ENCODE measurements around the gene TGFB1. TPM values are rescaled to one million over a fixed set of nuclear protein-coding genes. Genes with fewer than 3 reads are reported as not detected.

Gene TGFB1
- polyA plus RNA-seq, 3 donors, result 30.6 to 138 (median 42.2) TPM

- peak; percentile 97 to 98 (median 98) for DNase-seq
- Mint-ChIP-seq H3K27me3 (ENCODE audit: low read depth in 3 of 3) (peaks cover 0 to 2% (median 0%) of the 10 kb centered on the region in 3 donors), H3K27ac (peak within 1 kb of the TSS; percentile 96 to 100 (median 99)), H3K4me1 (peaks cover 52% of the 10 kb centered on the region), H3K36me3 (peaks cover 6 to 19% of the 10 kb centered on the region in 2 donors), H3K4me3 (peak within 1 kb of the TSS; percentile 88 to 95), H3K9me3 (peaks cover 0 to 2% (median 0%) of the 10 kb centered on the region in 7 donors)
- Histone ChIP-seq H3K27me3 (ENCODE audit: control insufficient read depth in 2 of 2, insufficient read depth in 2 of 2, low read length in 2 of 2) (no peaks in the 10 kb centered on the region), H3K27ac (ENCODE audit: low read depth in 1 of 2, low read length in 2 of 2) (peak within 1 kb of the TSS; percentile 97 to 99), H3K9ac (ENCODE audit: insufficient read depth, low read length, poor library complexity, severe bottlenecking) (peak within 1 kb of the TSS; percentile 88), H3K9me3 (replicated peaks in 1 of 2; ENCODE audit: control insufficient read depth in 1 of 2, insufficient read depth in 1 of 2, low read length in 2 of 2) (no peaks in the 10 kb centered on the region), H3K79me2 (ENCODE audit: insufficient read depth, low read length) (peaks cover 53% of the 10 kb centered on the region), H3K4me2 (replicated peaks; ENCODE audit: extremely low read depth, low read length, poor library complexity, severe bottlenecking) (peak within 1 kb of the TSS; percentile 80), H2AFZ (ENCODE audit: insufficient read depth, low read depth, low read length, poor library complexity, severe bottlenecking) (peak within 1 kb of the TSS; percentile 89), H3K36me3 (replicated peaks in 1 of 2; ENCODE audit: control insufficient read depth in 1 of 2, insufficient read depth in 2 of 2, low read length in 2 of 2) (peaks cover 0 to 6% of the 10 kb centered on the region in 2 donors), H3K4me1 (ENCODE audit: control insufficient read depth in 1 of 2, insufficient read depth in 2 of 2, low read length in 2 of 2) (peaks cover 59 to 62% of the 10 kb centered on the region in 2 donors), H3K4me3 (replicated peaks in 1 of 3; ENCODE audit: low read depth in 2 of 3, low read length in 3 of 3) (peak within 1 kb of the TSS; percentile 67 to 91 (median 91)), H4K20me1 (ENCODE audit: insufficient read depth, low read length) (no peaks in the 10 kb centered on the region)
- 0% methylated on average over 40 of the region's 56 CpGs for WGBS (ENCODE audit: insufficient coverage)
- intact Hi-C loops (cut with micrococcal nuclease), result loop anchor here (1.0 to 5.0 kb wide), 3 partner anchors 33 to 37 kb away; partner anchors contain the start of genes BCKDHA (in 2 of the 2) and EXOSC5 (in 2 of the 2)
- TF ChIP-seq CTCF (IDR thresholded peaks at IDR 0.05), result no peak
Observed at GRCh38 chr19:41363753-41364523, 10.2 kb upstream of the TGFB1 start, which contains the start of gene B9D2. TSS of gene B9D2 (minus strand) at chr19:41364149. CDS start at chr19:41363519, 630 bp downstream.

DNA sequence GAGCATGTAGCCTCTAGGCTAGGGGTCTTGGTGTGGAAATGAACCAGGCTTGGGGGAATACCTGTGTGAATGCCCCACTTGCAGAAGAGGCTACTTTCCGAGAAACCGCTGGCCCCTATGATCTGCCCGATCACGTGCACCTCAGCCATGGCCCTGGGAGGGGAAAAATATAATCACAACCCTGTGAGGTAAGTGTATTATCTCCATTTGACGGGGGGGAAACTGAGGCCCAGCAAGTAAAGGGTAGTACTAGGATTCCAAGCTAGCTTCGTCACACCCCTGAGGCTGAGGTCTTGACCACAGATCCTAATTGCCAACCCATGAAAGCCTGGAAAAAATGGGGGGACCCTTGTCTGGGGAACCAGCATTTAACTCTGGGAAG lies 9.6 kb upstream of the TGFB1 start:
- H3K4me3 ChIP-seq (replicated peaks in 1 of 3; ENCODE audit: low read depth in 2 of 3, low read length in 3 of 3), result peak overlapping the region; percentile 67 to 91 (median 91)
- Mint-ChIP-seq H3K4me1 (peaks cover 50% of the 10 kb centered on the region), H3K27ac (peak overlapping the region; percentile 96 to 100 (median 99)), H3K9me3 (peaks cover 0 to 2% (median 0%) of the 10 kb centered on the region in 7 donors), H3K27me3 (ENCODE audit: low read depth in 3 of 3) (peaks cover 0 to 2% (median 0%) of the 10 kb centered on the region in 3 donors), H3K4me3 (peak overlapping the region; percentile 88 to 95), H3K36me3 (peaks cover 6 to 19% of the 10 kb centered on the region in 2 donors)
- no peaks in the 10 kb centered on the region for H4K20me1 ChIP-seq (ENCODE audit: insufficient read depth, low read length)
- peaks cover 0 to 6% of the 10 kb centered on the region in 2 donors for H3K36me3 ChIP-seq (replicated peaks in 1 of 2; ENCODE audit: control insufficient read depth in 1 of 2, insufficient read depth in 2 of 2, low read length in 2 of 2)
- intact Hi-C loops (cut with micrococcal nuclease), result loop anchor here (5.0 kb wide), 2 partner anchors 34 to 36 kb away; partner anchors contain the start of genes BCKDHA (in 1 of the 2) and EXOSC5 (in 1 of the 2)
- H3K4me2 ChIP-seq (replicated peaks; ENCODE audit: extremely low read depth, low read length, poor library complexity, severe bottlenecking), result peak overlapping the region; percentile 80
- H3K27me3 ChIP-seq (ENCODE audit: control insufficient read depth in 2 of 2, insufficient read depth in 2 of 2, low read length in 2 of 2), result no peaks in the 10 kb centered on the region
- TF ChIP-seq CTCF (IDR thresholded peaks at IDR 0.05), result no peak
- H3K9me3 ChIP-seq (replicated peaks in 1 of 2; ENCODE audit: control insufficient read depth in 1 of 2, insufficient read depth in 1 of 2, low read length in 2 of 2), result no peaks in the 10 kb centered on the region
- H2AFZ ChIP-seq (ENCODE audit: insufficient read depth, low read depth, low read length, poor library complexity, severe bottlenecking), result peak overlapping the region; percentile 89
- peaks cover 57 to 59% of the 10 kb centered on the region in 2 donors for H3K4me1 ChIP-seq (ENCODE audit: control insufficient read depth in 1 of 2, insufficient read depth in 2 of 2, low read length in 2 of 2)
- H3K27ac ChIP-seq (ENCODE audit: low read depth in 1 of 2, low read length in 2 of 2), result peak overlapping the region; percentile 97 to 99
- peak overlapping the region; percentile 88 for H3K9ac ChIP-seq (ENCODE audit: insufficient read depth, low read length, poor library complexity, severe bottlenecking)
- H3K79me2 ChIP-seq (ENCODE audit: insufficient read depth, low read length), result peaks cover 48% of the 10 kb centered on the region
- 15% methylated on average over 2 of the region's 6 CpGs for WGBS (ENCODE audit: insufficient coverage)
- DNase-seq, result no peak
